ENCODE data around the gene DBR1. TPM values are rescaled to one million over a fixed set of nuclear protein-coding genes. Genes with fewer than 3 reads are reported as not detected.

The DBR1 gene
- total and polyA plus RNA-seq, 9 of the 15 experiments (the other 6 are each of a cell fraction or from before 2014, with no cell fraction given), result 2.7 to 14.1 (median 10.9) TPM

DNA sequence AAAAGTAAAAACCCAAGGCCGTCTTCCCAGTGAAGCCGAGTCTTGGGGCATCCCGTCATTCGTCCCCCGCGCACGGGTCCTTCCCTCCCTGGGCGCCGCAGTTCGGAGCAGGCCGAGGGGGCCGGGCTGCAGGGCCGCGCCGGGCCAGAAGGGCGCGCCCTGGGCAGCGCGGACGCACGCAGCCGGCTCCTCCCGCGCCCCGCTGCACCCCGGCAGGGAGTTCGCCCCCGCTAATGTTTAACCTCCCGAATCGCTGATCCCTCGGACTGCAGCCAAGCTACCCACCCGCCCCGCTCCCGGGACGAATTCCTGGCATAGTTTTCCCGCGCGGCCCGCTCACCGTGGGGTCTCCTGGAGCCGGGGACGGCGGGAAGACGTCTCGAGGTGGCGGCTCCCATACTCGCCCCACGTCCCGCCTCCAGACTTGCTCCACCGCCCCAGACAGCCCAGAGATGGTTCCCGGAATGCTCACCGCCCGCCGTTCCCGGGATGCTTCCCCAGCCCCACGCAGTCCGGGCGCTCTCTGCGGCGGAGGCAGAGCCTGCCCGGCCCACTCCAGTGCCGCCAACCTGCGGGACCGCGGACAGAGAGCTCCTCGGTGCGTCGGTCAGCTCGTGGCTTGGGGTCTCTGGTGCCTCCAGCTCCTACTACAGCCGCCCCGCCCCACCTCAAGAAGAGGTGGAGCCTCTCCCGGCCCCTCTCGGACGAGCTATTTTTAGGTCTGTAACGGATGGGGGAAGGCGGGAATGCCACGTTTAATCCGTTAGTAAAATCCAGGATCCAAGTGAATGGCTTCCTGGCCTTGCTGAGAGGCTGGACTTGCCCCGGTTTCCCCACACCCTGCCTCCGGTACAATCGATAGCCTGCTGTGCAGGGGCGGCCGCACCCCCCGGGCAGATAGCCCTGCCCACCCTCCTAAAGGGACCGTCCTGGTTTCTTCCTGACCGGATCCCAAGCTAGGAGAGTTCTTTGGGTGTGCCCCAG lies 59.4 kb downstream of the DBR1 start, which contains the start of gene DZIP1L (continued):
- peak; percentile 22; the same call in 1 of the 2 replicates for TF ChIP-seq ZBTB7A (IDR thresholded peaks at IDR 0.05; ENCODE audit: borderline replicate concordance, control insufficient read depth, low read depth, low read length)
- TF ChIP-seq HDAC1 (IDR thresholded peaks at IDR 0.05), result no peak
- no peak for TF ChIP-seq ZNF77 (CRISPR knock-in tag; IDR thresholded peaks at IDR 0.05)
- 0 out of 2 replicates have a peak, but pooled peaks have one; percentile 43 for TF ChIP-seq MYC (IDR thresholded peaks at IDR 0.05; ENCODE audit: low read depth, low read length)
- TF ChIP-seq MYC (CRISPR knock-in tag; IDR thresholded peaks at IDR 0.05; ENCODE audit: borderline replicate concordance, low read depth), result no peak
- TF ChIP-seq ZZZ3 (IDR thresholded peaks at IDR 0.05), result no peak
- TF ChIP-seq SIN3B (IDR thresholded peaks at IDR 0.05; ENCODE audit: low read depth), result 0 out of 2 replicates have a peak, but pooled peaks have one; percentile 13
- peak; percentile 79 for TF ChIP-seq CXXC5 (CRISPR knock-in tag; IDR thresholded peaks at IDR 0.05)
- TF ChIP-seq GABPB1 (CRISPR knock-in tag; IDR thresholded peaks at IDR 0.05), result peak; percentile 14; the same call in 1 of the 2 replicates
- TF ChIP-seq SIN3A (IDR thresholded peaks at IDR 0.05; ENCODE audit: borderline replicate concordance in 2 of 2, control insufficient read depth in 1 of 2, low read depth in 2 of 2, low read length in 2 of 2), result peak in 1 of 2 experiments; percentile 17; a peak in 1 of 4 replicates
- TF ChIP-seq, protein P1, sequence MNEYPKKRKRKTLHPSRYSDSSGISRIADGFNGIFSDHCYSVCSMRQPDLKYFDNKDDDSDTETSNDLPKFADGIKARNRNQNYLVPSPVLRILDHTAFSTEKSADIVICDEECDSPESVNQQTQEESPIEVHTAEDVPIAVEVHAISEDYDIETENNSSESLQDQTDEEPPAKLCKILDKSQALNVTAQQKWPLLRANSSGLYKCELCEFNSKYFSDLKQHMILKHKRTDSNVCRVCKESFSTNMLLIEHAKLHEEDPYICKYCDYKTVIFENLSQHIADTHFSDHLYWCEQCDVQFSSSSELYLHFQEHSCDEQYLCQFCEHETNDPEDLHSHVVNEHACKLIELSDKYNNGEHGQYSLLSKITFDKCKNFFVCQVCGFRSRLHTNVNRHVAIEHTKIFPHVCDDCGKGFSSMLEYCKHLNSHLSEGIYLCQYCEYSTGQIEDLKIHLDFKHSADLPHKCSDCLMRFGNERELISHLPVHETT (CRISPR knock-in tag; conservative IDR thresholded peaks at IDR 0.05 in 1 of 2, IDR thresholded peaks at IDR 0.05 in 1 of 2), result peak in 1 of 2 experiments; percentile 26; a peak in 1 of 4 replicates
- TF ChIP-seq HNRNPUL1 (IDR thresholded peaks at IDR 0.05; ENCODE audit: low read length), result no peak
- TF ChIP-seq ETS2 (tag; IDR thresholded peaks at IDR 0.05; ENCODE audit: borderline replicate concordance, poor library complexity, severe bottlenecking), result no peak
- no peak for TF ChIP-seq MAFG (tag; conservative IDR thresholded peaks at IDR 0.05)
- TF ChIP-seq ATF7 (IDR thresholded peaks at IDR 0.05), result peak; percentile 90
- peak; percentile 64 for TF ChIP-seq RB1 (IDR thresholded peaks at IDR 0.05; ENCODE audit: low read depth)
- no peak for TF ChIP-seq ATF1 (CRISPR knock-in tag; IDR thresholded peaks at IDR 0.05)
- 0 out of 2 replicates have a peak, but pooled peaks have one; percentile 17 for TF ChIP-seq ATF1 (tag; IDR thresholded peaks at IDR 0.05)
- TF ChIP-seq GMEB1 (CRISPR knock-in tag; IDR thresholded peaks at IDR 0.05), result peak; percentile 57
- no peak for TF ChIP-seq DNMT1 (IDR thresholded peaks at IDR 0.05)
- peak; percentile 49 for TF ChIP-seq POLR2G (IDR thresholded peaks at IDR 0.05; ENCODE audit: low read depth, low read length)
- no peak for TF ChIP-seq TARDBP (IDR thresholded peaks at IDR 0.05)
- peak; percentile 62 for TF ChIP-seq ZFX (CRISPR knock-in tag; IDR thresholded peaks at IDR 0.05)
- TF ChIP-seq RAD51 (IDR thresholded peaks at IDR 0.05; ENCODE audit: borderline replicate concordance, low read depth), result no peak
- TF ChIP-seq PHF8 (IDR thresholded peaks at IDR 0.05; ENCODE audit: borderline replicate concordance, low read length), result peak; percentile 38; the same call in 1 of the 2 replicates
- TF ChIP-seq ZNF384 (IDR thresholded peaks at IDR 0.05; ENCODE audit: low read depth, low read length), result no peak

All from K562 (cell line).